GM23338 (cell line): ENCODE results near the gene TEAD2. TPM values are rescaled to one million over a fixed set of nuclear protein-coding genes. Genes with fewer than 3 reads are reported as not detected.

Experiments used
- ATAC-seq: fragments of 200-7000 bp; cut with Tn5 transposase; 3 replicates; pipeline ENCODE4 v1.9.1; 2020
- DNase-seq: peaks from one replicate; pipeline ENCODE4 v3.0.0-alpha.2; 2015; ENCODE audit warnings: low spot score
- H2AFZ ChIP-seq: fragments of 200-600 bp; sonication (generic); 2 replicates; pipeline ENCODE4 v1.8.0; 2016; ENCODE audit warnings: antibody characterized with exemption, mild to moderate bottlenecking, moderate library complexity
- H3F3A ChIP-seq: fragments of 200-600 bp; sonication (generic); replicated peaks from 2 replicates; pipeline ENCODE4 v1.8.0; 2017; ENCODE audit warnings: antibody characterized with exemption, mixed run types, low read depth
- H3K27ac ChIP-seq: fragments of 200-600 bp; sonication (generic); 2 replicates; pipeline ENCODE4 v1.6.1; 2016; ENCODE audit warnings: low read depth
- H3K27me3 ChIP-seq: fragments of 200-600 bp; sonication (generic); 2 replicates; pipeline ENCODE4 v1.8.0; 2016; ENCODE audit warnings: mild to moderate bottlenecking, mixed run types, moderate library complexity; ENCODE audit not compliant: insufficient read depth
- H3K36me3 ChIP-seq: fragments of 200-600 bp; sonication (generic); 2 replicates; pipeline ENCODE4 v1.8.0; 2016; ENCODE audit warnings: mild to moderate bottlenecking; ENCODE audit not compliant: insufficient read depth
- H3K4me1 ChIP-seq: fragments of 200-600 bp; sonication (generic); 2 replicates; pipeline ENCODE4 v1.8.0; 2016; ENCODE audit warnings: mild to moderate bottlenecking, moderate library complexity; ENCODE audit not compliant: insufficient read depth
- H3K4me2 ChIP-seq: fragments of 200-600 bp; sonication (generic); 2 replicates; pipeline ENCODE4 v1.7.1; 2017; ENCODE audit warnings: mixed run types
- H3K4me3 ChIP-seq: fragments of 200-600 bp; sonication (generic); 2 replicates; pipeline ENCODE4 v1.6.1; 2016; ENCODE audit warnings: mixed run types
- H3K79me2 ChIP-seq: fragments of 200-600 bp; sonication (generic); replicated peaks from 2 replicates; pipeline ENCODE4 v1.8.0; 2017; ENCODE audit warnings: mild to moderate bottlenecking; ENCODE audit not compliant: insufficient read depth
- H3K9me2 ChIP-seq: fragments of 200-600 bp; sonication (generic); 2 replicates; pipeline ENCODE4 v1.8.0; 2017; ENCODE audit not compliant: insufficient read depth
- H4K20me1 ChIP-seq: fragments of 200-600 bp; sonication (generic); replicated peaks from 2 replicates; pipeline ENCODE4 v1.8.0; 2017; ENCODE audit warnings: mild to moderate bottlenecking; ENCODE audit not compliant: insufficient read depth
- H3K27ac Mint-ChIP-seq: 2 replicates; pipeline ENCODE4 v1.8.0; 2020; ENCODE audit warnings: inconsistent platforms, mild to moderate bottlenecking, moderate library complexity, mixed read lengths
- H3K27me3 Mint-ChIP-seq: 3 replicates; pipeline ENCODE4 v1.8.0; 2022; ENCODE audit warnings: low read depth, mild to moderate bottlenecking, moderate library complexity, mixed read lengths, inconsistent platforms; ENCODE audit not compliant: insufficient read depth, poor library complexity
- H3K36me3 Mint-ChIP-seq: 3 replicates; pipeline ENCODE4 v1.8.0; 2021; ENCODE audit warnings: low read depth, mild to moderate bottlenecking, inconsistent platforms, moderate library complexity, mixed read lengths
- H3K4me1 Mint-ChIP-seq: 3 replicates; pipeline ENCODE4 v1.8.0; 2020; ENCODE audit warnings: mild to moderate bottlenecking, inconsistent platforms, mixed read lengths
- H3K4me3 Mint-ChIP-seq: 3 replicates; pipeline ENCODE4 v1.8.0; 2021; ENCODE audit warnings: moderate library complexity, mild to moderate bottlenecking, inconsistent platforms, mixed read lengths
- H3K9me3 Mint-ChIP-seq: 3 replicates; pipeline ENCODE4 v1.8.0; 2020; ENCODE audit warnings: moderate library complexity, mild to moderate bottlenecking, inconsistent platforms, mixed read lengths
- POLR2AphosphoS5 ChIP-seq: IDR thresholded peaks from 2 replicates; pipeline ENCODE4 v1.6.1; 2016; ENCODE audit warnings: antibody characterized with exemption, low read depth
- polyA plus RNA-seq: library from polyadenylated mRNA; unstranded; fragments of >200 nt; fragmentation: Nextera tagmentation; extraction: Ambion mirVana; gene quantifications from 2 replicates; pipeline ENCODE4 v1.2.1, GENCODE V29; 2016
- total RNA-seq: library from RNA; depleted of rRNA; stranded (reverse); fragments of >200 nt; shearing (Covaris generic); gene quantifications from 2 replicates; pipeline ENCODE4 v1.2.3, GENCODE V29; 2014
- TF ChIP-seq, protein P1 (sequence below): fragments of 250-450 bp; sonication (Bioruptor Pico); IDR thresholded peaks from 2 replicates; pipeline ENCODE4 v1.5.0; 2020; ENCODE audit warnings: mild to moderate bottlenecking, moderate library complexity

TEAD2 gene
- total and polyA plus RNA-seq, 2 experiments from 2014 or later, result 30.3 to 82.5 TPM

- peaks cover 36% of the 10 kb centered on the region for H3K79me2 ChIP-seq
- H3K36me3 ChIP-seq, result peaks cover 15% of the 10 kb centered on the region; the same call in 1 of the 2 replicates
- H2AFZ ChIP-seq, result peak overlapping the region; percentile 47
- DNase-seq (peak; percentile 88), ATAC-seq (peak; percentile 30)
- no peaks in the 10 kb centered on the region for H3K9me2 ChIP-seq
- Mint-ChIP-seq H3K4me1 (peaks cover 16% of the 10 kb centered on the region), H3K27me3 (peaks cover 21% of the 10 kb centered on the region), H3K9me3 (peaks cover 5% of the 10 kb centered on the region; the same call in 1 of the 3 replicates), H3K36me3 (peaks cover 37% of the 10 kb centered on the region), H3K27ac (peak overlapping the region; percentile 98; the same call in 1 of the 2 replicates), H3K4me3 (no peak overlapping the region; the same call in 2 of the 3 replicates)
- TF ChIP-seq POLR2AphosphoS5, result peak; percentile 56
- TF ChIP-seq, protein P1, sequence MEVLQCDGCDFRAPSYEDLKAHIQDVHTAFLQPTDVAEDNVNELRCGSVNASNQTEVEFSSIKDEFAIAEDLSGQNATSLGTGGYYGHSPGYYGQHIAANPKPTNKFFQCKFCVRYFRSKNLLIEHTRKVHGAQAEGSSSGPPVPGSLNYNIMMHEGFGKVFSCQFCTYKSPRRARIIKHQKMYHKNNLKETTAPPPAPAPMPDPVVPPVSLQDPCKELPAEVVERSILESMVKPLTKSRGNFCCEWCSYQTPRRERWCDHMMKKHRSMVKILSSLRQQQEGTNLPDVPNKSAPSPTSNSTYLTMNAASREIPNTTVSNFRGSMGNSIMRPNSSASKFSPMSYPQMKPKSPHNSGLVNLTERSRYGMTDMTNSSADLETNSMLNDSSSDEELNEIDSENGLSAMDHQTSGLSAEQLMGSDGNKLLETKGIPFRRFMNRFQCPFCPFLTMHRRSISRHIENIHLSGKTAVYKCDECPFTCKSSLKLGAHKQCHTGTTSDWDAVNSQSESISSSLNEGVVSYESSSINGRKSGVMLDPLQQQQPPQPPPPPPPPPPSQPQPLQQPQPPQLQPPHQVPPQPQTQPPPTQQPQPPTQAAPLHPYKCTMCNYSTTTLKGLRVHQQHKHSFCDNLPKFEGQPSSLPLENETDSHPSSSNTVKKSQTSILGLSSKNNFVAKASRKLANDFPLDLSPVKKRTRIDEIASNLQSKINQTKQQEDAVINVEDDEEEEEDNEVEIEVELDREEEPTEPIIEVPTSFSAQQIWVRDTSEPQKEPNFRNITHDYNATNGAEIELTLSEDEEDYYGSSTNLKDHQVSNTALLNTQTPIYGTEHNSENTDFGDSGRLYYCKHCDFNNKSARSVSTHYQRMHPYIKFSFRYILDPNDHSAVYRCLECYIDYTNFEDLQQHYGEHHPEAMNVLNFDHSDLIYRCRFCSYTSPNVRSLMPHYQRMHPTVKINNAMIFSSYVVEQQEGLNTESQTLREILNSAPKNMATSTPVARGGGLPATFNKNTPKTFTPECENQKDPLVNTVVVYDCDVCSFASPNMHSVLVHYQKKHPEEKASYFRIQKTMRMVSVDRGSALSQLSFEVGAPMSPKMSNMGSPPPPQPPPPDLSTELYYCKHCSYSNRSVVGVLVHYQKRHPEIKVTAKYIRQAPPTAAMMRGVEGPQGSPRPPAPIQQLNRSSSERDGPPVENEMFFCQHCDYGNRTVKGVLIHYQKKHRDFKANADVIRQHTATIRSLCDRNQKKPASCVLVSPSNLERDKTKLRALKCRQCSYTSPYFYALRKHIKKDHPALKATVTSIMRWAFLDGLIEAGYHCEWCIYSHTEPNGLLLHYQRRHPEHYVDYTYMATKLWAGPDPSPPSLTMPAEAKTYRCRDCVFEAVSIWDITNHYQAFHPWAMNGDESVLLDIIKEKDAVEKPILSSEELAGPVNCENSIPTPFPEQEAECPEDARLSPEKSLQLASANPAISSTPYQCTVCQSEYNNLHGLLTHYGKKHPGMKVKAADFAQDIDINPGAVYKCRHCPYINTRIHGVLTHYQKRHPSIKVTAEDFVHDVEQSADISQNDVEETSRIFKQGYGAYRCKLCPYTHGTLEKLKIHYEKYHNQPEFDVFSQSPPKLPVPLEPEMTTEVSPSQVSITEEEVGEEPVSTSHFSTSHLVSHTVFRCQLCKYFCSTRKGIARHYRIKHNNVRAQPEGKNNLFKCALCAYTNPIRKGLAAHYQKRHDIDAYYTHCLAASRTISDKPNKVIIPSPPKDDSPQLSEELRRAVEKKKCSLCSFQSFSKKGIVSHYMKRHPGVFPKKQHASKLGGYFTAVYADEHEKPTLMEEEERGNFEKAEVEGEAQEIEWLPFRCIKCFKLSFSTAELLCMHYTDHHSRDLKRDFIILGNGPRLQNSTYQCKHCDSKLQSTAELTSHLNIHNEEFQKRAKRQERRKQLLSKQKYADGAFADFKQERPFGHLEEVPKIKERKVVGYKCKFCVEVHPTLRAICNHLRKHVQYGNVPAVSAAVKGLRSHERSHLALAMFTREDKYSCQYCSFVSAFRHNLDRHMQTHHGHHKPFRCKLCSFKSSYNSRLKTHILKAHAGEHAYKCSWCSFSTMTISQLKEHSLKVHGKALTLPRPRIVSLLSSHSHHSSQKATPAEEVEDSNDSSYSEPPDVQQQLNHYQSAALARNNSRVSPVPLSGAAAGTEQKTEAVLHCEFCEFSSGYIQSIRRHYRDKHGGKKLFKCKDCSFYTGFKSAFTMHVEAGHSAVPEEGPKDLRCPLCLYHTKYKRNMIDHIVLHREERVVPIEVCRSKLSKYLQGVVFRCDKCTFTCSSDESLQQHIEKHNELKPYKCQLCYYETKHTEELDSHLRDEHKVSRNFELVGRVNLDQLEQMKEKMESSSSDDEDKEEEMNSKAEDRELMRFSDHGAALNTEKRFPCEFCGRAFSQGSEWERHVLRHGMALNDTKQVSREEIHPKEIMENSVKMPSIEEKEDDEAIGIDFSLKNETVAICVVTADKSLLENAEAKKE (CRISPR knock-in tag), result no peak
- no peaks in the 10 kb centered on the region; the same call in 1 of the 2 replicates for H4K20me1 ChIP-seq
- H3K27ac ChIP-seq, result peak overlapping the region; percentile 97
- H3K27me3 ChIP-seq, result no peaks in the 10 kb centered on the region
- peaks cover 5% of the 10 kb centered on the region; the same call in 1 of the 2 replicates for H3K4me1 ChIP-seq
- H3K4me2 ChIP-seq, result peak overlapping the region; percentile 94
- peak overlapping the region; percentile 99 for H3K4me3 ChIP-seq
- peaks cover 6% of the 10 kb centered on the region; the same call in 1 of the 2 replicates for H3F3A ChIP-seq
Measured at GRCh38 chr19:49361438-49362047, 673 bp downstream of the TEAD2 start.
